PFSK-1 (cell line): Measurements from ENCODE around the gene IMPG2.

Source experiments
- POLR2AphosphoS5 ChIP-seq: IDR thresholded peaks from 2 replicates; pipeline ENCODE4 v1.6.1; 2012; ENCODE audit warnings: low read depth, mild to moderate bottlenecking, control low read depth, low read length, moderate library complexity
- REST ChIP-seq, 2 experiments: IDR thresholded peaks; 2 replicates each; pipeline versions ENCODE4 v1.6.1 to v1.8.0; 2011 to 2012; ENCODE audit warnings: low read depth in 2 of 2, low read length in 2 of 2, control low read depth in 1 of 2, inconsistent platforms in 1 of 2, mild to moderate bottlenecking in 1 of 2, moderate library complexity in 1 of 2; ENCODE audit not compliant: insufficient read depth in 1 of 2
- SIN3A ChIP-seq: IDR thresholded peaks from 2 replicates; pipeline ENCODE4 v1.6.1; 2012; ENCODE audit warnings: mild to moderate bottlenecking, low read length, moderate library complexity, borderline replicate concordance; ENCODE audit not compliant: insufficient read depth
- TAF1 ChIP-seq: IDR thresholded peaks from 2 replicates; pipeline ENCODE4 v1.6.1; 2012; ENCODE audit warnings: low read length, control low read depth, borderline replicate concordance; ENCODE audit not compliant: insufficient read depth

- TF ChIP-seq REST (IDR thresholded peaks at IDR 0.05; ENCODE audit: insufficient read depth in 1 of 2, low read depth in 2 of 2, low read length in 2 of 2) (no peak), POLR2AphosphoS5 (no peak), SIN3A (no peak), TAF1 (no peak)
These were observed 844 bp downstream of the IMPG2 start for GRCh38 chr3:101319531-101319930.
